HG03457 (cell line): ENCODE measurements around the gene PCBP3.
"Not testable (repeated sequence)": the region's sequence is repeated elsewhere in the genome, so short reads cannot be mapped to it uniquely, and the experiment has no call there.

Experiments used
- ATAC-seq: cut with Tn5 transposase; IDR thresholded peaks from one replicate; pipeline ENCODE4 v1.9.1; 2021; ENCODE audit warnings: moderate number of reproducible peaks; ENCODE audit not compliant: unreplicated experiment

PCBP3 gene

GRCh38 chr21:45952974-45953373, 309.4 kb downstream of the PCBP3 start:
- ATAC-seq, result no peak

- no peak for ATAC-seq
Measured at GRCh38 chr21:45954261-45954660, 310.7 kb downstream of the PCBP3 start.

- no peak for ATAC-seq
Measured at GRCh38 chr21:45954921-45955320, 311.4 kb downstream of the PCBP3 start.

GRCh38 chr21:45957551-45957950, 314.0 kb downstream of the PCBP3 start:
- no peak for ATAC-seq

- no peak for ATAC-seq
Measured at GRCh38 chr21:45957981-45958600, 314.6 kb downstream of the PCBP3 start.

DNA sequence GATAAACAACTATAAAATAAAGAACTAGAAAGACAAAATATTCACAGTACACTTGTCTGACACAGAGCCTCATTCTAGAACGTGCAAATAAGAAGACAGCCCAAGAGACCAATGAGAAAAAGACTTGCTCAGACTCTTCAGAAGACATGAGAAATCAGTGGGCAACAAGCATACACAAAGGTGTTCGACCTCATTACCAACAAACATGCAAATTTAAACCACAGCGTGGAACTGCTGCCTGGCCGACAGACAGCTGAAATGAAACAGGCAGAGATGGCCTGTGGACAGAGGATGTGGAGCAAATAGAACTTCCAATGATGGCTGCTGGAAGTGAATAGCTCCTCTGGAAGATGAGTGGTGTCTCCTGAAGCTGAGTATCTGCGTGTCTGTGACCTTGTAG, 315.7 kb downstream of the PCBP3 start:
- no peak for ATAC-seq

DNA sequence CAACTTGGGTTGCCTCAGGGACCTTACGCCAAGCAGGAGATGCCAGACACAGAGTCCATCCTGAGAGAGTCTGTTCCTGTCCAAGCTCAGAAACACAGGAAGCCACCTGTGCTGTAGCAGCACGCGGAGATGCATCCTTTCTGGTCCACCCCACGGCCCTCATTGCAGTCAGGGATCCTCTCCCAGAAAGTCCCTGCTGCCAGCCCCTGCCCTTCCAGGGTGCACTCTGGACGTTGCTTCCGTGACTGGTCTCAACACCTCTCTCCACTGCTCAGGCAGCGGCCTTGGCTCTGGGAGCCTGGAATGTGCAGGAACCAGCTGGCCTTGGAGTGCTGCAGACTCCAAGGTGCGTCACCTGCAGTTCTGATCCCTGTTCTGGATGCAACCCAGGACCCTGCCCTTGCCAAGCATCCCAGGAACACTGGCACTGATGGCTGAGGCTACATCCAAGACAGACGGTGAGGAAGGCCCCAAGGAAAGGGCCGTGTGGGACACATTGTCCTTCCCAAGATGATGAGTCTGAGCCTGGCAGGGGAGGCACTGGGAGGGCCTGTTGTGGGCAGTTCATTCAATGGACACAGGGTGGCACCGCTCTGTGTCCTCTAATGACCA, 316.4 kb downstream of the PCBP3 start:
- ATAC-seq, result no peak

DNA sequence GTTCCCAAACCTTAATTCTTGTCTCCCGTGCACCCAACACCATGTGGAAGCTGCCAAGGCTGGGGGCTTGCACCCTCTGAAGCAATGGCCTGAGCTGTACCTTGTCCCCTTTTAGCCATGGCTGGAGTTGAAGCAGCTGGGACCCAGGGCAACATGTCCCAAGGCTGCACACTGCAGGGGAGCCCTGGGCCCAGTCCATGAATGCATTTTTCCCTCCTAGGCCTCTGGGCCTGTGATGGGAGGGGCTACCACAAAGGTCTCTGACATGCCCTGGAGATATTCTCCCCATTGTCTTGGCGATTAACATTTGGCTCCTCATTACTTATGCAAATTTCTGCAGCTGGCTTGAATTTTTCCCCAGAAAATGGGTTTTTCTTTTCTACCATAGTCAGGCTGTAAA, 317.9 kb downstream of the PCBP3 start:
- not testable (repeated sequence) for ATAC-seq

- no peak for ATAC-seq
Measured at GRCh38 chr21:45962531-45963231, 319.2 kb downstream of the PCBP3 start.

DNA sequence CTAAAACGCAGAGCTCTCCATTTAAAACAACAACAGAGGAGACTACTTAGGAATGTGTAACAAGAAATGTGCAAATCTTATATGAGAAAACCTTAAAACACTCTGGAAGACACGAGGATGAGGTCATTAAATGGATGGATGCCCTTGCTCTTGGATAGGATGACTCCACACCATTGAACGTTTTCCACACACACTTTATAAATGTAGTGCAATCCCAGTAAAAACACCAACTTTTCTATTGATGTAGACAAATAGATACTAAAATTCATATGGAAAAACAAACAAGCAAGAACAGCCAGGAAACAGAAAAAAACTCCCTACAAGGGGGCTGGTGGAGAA, 319.7 kb downstream of the PCBP3 start:
- ATAC-seq, result no peak

DNA sequence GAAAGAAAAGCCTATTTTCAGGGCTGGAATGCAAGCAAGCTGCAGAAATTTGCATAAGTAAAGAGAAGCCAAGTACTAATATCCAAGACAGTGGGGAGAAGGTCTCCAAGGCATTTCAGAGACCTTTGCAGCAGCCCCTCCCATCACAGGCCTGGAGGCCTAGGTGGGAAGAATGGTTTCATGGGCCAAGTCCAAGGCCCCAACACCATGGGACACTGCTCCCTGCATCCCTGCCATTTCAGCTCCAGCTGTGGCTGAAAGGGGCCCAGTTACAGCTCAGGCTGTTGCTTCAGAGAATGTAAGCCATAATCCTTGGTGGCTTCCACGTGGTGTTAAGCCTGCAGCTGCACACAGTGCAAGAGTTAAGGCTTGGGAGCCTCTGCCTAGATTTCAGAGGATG, 321.1 kb downstream of the PCBP3 start:
- ATAC-seq, result no peak

- ATAC-seq, result no peak
Measured at GRCh38 chr21:45965084-45965809, 321.7 kb downstream of the PCBP3 start.

DNA sequence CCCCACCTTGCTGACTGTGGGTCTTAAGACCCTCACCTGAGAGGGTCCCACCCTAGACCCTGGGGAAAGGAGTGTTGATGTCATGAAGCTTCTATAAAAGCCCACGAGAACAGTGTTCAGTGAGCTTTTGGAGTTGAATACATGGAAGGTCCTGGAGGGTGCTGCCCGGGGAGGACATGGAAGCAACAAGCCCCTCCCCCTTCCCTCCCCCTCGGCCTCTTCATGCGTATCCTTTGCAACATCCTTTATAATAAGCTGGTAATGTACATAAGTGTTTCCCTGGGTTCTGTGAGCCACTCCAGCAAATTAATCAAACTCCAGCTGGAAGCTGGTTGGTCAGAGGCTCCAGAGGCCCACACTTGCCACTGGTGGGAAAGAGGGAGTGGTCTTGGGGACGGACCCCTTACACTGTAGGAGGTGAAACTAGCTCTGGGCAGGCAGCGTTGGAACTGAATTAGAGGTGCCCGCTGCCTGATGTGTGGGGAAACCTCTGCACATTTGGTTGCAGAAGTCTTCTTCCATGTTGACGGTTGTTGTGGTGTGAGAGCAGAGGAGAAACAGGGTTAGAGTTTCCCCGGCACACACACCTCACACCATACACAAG, 323.4 kb downstream of the PCBP3 start:
- no peak for ATAC-seq

DNA sequence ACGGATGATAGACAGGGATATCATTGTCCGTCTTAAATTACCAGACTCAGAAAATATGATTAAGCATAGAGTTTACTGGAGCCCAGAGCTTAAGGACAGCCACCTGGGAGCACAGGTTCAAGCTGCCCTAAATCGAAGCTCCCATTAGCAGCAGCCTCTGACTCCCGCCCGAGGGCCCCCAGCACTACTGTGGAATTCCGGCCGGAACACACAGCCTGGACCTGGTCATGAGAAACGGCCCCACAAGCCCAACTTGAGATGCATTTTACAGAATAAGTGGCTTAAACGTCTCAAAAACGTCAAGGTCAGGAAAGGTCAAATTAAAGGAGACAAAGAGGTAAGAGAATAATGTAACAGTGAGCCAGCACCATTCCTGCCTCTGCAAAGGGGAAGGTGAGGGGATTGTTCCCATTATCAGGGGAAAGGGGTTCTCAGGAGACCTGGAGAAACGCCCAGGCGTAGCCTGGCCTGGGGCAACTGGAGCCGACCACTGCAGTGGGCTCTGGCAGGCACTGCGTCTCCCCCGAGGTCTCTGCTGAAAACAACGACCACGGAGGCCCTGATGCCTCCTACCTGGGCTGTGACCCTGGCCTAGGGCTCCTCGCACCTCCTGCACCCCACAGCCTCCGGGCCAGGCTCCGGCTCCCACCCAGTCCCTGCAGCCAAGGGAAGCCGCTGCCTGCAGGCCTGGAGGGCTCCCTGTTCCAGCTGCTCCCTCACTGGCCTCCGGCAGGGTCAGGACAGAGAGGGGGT, 326.6 kb downstream of the PCBP3 start:
- no peak for ATAC-seq

GRCh38 chr21:45970674-45971615, 327.4 kb downstream of the PCBP3 start:
- no peak for ATAC-seq

DNA sequence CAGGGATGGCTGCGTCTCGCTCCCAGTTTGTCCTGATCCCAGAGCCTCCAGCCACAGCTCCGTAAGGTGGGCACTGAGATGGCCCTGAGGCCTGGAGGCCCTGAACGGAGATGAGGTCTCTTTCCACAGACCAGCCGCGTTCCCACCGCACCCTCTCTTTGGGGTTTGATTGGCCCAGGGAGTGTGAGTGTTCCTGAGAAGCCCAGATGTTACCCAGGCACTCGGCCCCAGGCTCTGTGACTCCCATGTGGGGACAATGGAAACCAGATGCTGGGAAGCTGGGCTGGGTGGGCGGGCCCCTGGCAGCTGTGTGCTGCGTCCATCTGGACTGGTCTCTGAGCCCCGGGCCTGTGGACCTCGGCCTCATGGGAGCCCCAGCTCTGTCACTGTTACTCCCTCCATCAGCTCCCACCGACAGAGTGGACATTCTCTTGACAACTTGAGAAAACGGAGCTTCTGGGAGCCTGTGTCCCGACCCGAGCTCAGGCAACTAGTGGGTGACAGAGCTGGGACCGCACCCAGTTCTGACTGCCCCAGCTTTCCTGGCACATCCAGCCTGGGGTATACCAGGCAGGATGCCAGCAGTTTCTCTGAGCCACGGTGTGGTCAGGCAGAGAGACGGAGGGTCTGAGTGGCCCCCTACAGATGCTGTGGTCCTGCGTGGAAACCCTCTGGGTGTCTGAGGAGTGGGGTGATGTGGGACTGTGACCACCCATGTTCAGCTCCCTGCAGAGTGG, 328.3 kb downstream of the PCBP3 start:
- ATAC-seq, result no peak

DNA sequence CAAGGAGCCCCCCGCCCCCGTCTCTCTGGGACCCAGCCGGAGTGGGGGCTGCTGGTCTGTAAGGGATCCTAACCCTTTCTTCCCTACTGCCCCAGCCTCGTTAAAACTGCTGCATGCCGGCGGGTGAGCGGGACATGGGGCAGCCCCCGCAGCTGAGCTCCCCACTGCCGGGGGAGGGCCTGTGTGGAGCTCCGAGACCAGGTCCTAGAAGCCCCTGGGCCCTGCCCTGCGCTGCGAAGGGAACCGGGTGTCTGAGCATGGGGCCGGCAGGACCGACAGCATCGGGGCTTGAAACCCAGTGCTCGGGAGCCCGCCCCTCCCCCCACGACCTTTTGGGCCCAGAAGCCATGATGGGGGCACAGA, 328.8 kb downstream of the PCBP3 start:
- no peak for ATAC-seq

GRCh38 chr21:45972716-45973474, 329.4 kb downstream of the PCBP3 start:
- no peak for ATAC-seq
